Hematopoietic multipotent progenitor cell treated with erythropoietin and hydrocortisone succinate and interleukin-3 and kit ligand, for 8 days (in vitro differentiated cells): ENCODE data around the gene CPM.
A peak's percentile ranks its signal among the peaks of the same experiment; 100 is the strongest.

Experiments
- DNase-seq: peaks from one replicate; pipeline ENCODE4 v3.0.0-alpha.2; 2015

Gene CPM

DNA sequence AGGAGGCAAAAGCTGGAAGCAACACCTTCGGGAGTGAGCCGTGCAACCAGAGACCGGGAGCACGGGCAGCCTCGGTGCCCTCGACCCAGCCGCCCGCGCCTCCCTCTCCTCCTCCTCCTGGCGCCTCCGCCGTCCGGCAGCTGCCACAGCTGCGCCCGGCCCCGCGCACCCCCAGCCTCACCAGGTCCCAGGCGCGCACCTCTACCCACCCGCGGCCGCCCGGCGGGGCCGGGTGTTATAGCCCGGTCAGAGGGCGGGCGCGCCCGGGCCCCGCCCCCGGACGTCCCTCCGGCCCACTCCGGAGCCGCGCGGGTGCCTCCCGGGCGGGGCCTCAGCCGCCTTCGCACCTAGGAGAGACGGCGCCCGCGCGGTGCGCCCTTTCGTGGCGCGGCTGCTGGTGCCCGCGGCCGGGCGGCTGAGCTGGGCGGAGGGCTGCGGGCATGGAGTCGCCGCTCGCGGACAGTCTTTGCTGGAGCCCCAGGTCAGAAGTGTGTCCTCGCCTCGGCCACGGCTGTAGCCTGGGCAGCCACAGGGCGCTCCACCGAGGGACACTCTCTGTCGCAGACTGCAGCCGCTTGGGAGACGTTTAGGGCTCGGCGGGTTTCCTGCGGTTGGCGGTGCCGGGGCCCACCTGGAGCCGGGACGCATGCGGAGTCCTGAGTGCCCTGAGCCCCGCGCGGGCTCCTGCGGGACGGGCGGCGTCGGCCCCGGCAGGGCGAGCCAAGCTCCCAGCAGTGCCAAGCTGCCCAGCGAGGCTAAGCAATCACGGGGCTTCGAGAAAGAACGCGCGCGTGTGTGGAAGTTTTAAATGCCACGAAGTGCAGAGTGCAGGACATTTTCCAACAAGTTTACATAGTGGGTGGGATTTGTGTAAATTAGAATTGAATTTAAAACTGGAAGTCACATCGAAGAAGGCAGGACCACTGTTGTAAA lies at the start of gene CPM:
TSS of gene CPM (minus strand) at position 211 of the 933 bp plus-strand sequence. CDS start 334 bp downstream, outside the sequence.
- peak; percentile 12 for DNase-seq

DNA sequence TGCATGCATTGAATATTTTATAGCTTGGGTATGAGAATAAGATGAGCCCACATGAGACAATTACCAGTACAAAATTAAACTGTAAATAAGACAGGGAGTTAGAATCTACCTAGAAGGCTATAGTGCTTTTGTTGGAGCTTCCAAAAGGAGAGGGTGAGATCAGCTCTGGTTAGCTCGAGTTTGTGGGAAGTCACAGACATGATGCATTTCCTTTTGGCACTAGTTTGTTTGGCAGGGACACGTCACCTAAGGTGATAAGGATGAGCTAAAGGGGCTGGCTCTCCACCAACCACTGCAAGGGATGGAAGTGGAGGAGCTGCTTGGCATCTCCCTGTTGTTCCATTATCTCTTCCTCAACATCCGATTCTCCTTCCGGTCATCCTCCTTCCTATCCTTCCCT lies 48.5 kb upstream of the CPM start:
- no peak for DNase-seq

DNA sequence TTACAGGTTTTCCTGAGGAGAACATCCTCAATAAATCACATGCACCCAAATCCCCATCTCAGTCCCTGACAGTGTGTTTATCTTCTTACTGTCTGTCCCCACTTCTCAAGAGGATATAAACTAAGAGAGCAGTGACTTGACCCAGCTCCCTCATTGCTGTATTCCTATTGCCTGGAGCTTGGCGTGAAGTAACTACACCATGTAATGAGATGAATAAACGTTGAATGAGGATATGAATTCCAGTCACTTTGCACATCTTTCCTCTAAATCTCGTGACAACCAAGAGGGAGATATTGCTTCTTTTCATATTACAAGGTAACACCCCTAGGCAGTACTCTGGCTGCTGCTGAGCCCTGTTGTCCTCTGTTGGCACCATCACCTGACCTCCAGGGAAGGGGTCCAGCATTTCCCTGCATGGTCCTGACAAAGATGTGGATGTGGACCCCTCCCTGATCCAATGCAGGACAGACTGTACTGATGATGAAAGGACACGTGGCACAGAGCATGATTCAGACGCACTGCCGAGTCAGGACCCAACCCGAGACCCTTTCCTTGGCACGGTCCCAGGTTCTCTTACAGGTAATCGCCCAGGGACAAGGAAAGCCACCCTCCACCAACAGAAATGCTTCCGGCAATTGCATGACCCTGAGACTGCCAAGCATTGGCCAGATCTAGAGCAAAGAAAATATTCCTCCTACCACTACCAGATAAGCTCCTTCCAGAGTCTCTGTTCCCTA lies 47.7 kb upstream of the CPM start:
- DNase-seq = no peak

DNA sequence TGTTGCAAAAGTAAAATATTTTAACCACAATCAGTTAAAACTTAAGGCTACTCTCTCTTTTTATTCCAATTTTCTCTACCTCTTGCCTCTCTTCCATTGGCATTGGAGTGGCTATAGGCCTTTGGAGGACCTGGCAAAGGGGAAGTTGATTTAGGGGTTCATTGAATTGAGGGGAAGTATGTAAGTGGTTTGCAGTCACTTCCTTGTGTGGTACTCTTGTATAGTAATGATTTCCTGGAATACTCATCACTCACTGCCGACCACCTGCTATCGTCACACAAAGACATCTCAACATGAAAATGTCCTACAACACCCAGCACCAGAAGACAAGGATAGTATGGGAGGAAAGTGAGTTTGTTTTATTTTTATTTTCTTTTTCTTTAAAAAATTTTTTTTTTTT lies 45.7 kb upstream of the CPM start:
- no peak for DNase-seq

DNA sequence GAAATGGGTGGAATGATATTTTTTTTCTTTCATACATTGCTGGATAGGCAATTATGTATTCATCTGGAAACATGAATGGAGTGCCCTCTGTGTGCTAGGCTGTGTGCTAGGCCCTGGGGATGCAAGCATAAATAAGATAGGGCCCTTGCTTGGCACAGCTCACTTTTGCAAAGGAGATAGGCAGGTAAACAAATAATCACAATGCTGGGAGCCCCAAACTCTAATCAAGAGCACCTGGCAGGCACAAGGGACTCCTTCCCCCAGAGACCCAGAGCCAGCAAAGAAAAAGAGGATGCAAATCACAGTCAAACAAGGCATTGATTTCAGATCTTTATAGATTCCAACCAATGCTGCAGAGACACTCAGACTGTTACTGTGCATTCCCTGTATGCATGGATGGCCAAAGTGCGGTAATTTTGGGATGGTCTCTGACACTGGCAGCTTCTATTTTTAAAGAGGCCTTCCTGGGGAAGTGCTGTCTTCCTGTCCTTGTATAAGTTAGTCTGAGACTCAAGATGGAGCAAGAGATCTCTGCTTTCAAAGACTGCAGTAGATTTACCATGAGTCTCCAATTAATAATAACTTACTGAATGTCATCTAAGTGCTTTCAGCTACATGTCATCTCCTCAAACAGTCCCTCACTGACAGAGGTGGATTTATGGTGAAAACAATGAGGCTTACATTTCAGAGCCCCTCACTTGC lies 45.1 kb upstream of the CPM start:
- DNase-seq = no peak

DNA sequence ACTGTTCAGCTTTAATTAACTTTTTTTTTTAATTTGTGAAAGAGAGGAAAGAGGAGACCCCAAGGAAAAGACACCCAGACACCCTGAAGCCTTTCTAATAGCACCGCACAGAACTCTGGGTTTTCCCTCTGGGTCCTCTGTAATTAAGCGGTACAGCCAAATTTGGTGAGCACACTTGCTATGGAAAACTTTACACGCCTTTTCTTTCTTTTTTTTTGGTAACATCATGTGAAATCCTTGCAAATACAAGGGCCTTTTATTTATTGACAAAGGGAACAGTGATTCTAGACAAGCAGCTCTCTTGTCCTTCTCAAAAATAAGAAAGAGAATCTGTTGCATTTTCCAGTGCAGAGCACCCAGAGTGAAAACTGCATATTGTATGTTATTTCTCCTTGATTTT lies 44.4 kb upstream of the CPM start:
- DNase-seq = no peak

DNA sequence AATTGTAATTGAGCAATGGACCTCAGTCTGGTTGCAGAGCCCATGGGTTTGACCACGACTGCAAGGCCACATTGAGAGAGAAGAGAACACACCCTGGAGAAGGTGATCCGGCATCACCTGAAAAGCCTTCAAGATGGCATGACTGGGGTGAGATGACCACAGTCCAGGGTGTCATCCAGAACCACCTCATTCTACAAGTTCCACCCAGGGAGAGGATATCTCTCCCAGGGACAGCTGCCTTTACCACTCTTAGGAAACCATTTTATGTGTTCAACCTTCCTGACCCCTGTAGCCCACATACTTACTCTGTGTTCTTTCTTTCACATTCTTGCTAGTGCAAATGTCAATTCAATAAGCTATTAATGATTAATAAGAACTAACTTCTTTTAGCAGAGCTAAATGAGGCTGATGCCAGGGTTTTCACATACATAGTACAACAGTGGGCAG lies 43.4 kb upstream of the CPM start:
- DNase-seq = no peak

DNA sequence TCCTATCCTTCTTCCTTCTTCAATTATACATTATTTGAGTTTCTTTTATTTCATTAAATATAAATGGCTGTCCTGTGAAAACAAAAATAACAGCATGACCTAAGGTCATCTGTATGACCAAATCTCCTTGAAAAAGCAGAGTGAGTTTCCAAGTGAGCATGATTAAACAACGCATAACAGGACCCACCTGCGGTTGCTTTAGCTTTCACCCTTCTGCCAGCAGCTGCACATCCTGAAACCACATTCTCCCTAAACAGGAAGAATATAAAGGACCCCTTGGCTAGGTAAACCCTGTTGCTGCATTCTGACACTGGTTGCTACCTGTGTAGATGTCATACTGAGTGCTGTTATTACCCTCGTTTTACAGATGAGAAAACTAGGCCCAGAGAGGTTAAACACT lies 42.8 kb upstream of the CPM start:
- DNase-seq = no peak

DNA sequence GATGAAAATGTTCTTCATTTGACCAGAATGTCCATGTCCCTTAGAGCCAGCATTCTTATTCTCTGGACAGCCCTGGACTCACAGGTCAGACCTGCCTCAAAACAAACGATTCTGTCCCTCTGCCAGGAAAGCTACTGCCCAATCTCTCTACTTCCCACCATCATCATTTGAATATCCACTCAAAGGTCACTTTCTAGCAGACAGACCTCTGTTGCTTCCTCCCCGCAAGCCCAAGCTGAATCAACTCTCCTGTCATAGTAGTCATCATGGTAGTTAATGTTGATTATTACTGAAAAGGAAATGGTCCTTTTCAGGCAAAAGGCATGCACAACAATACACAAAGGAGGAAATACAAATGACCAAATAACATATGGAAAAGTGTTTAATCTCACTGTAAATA lies 39.6 kb upstream of the CPM start:
- DNase-seq = no peak

DNA sequence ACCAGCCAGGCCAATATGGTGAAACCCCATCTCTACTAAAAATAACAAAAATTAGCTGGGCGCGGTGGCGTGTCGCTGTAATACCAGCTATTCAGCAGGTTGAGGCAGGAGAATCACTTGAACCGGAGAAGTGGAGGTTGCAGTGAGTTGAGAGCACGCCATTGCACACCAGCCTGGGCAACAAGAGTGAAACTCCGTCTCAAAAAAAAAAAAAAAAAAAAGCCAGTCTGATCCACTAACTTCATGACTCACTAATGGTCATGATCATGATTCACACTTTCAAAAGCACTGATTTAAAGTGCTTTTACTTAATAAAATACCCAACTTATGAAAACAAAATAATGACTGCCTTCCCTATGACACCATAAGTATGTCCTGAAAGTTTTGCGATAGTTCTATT lies 38.4 kb upstream of the CPM start:
- no peak for DNase-seq

DNA sequence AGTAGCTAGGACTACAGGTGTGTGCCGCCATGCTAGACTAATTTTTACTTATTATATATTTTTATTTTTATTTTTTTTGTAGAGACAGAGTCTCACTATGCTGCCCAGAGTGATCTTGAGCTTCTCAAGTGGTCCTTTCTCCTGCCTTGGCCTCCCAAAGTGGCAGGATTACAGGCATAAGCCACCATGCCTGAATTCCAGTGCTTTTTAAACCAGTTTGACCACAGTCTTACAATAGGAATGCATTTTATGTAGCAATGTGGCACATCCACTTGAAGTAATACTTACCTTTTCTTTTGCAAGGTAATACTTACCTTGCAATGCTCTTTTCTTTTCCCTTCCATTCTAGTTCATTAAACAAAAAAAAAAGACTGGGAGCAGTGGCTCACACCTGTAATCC lies 38.0 kb upstream of the CPM start:
- DNase-seq = no peak

DNA sequence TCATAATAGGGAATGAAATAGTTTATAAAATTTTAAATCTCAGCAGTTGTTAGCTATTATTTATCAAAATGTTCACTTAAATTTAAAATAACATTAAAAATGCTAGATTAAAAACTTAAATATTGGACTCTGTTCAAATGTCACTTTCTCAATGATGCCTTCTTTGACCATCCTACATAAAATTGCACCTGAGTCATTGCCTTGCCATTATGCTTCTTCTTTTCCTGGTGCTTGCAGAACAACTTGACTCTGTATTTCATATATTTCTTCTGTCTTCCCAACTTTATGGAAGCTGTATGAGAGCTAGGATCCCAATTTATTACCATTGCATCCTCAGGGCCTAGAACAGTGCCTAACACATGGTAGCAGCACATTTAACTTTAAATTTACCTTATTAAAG lies 37.3 kb upstream of the CPM start:
- no peak for DNase-seq

DNA sequence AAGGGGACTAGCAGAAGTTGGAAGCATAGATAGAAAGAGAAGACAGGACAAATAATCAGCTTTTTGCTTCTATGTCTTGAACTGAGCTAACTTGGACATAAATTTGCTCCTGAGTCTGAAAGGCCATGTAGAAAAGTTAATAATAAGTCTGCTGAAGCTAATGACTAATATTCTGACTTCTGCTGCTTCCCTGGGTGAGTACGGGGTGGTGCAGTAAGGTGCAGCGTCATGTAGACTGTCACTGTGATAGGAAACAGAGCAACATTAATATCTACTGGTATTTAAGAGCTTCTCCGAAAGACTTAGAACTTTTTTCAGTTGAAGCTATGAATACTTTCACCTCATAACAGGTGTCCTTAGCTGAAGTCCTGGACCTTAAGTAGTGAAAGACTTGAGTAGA lies 34.1 kb upstream of the CPM start:
- DNase-seq = no peak

DNA sequence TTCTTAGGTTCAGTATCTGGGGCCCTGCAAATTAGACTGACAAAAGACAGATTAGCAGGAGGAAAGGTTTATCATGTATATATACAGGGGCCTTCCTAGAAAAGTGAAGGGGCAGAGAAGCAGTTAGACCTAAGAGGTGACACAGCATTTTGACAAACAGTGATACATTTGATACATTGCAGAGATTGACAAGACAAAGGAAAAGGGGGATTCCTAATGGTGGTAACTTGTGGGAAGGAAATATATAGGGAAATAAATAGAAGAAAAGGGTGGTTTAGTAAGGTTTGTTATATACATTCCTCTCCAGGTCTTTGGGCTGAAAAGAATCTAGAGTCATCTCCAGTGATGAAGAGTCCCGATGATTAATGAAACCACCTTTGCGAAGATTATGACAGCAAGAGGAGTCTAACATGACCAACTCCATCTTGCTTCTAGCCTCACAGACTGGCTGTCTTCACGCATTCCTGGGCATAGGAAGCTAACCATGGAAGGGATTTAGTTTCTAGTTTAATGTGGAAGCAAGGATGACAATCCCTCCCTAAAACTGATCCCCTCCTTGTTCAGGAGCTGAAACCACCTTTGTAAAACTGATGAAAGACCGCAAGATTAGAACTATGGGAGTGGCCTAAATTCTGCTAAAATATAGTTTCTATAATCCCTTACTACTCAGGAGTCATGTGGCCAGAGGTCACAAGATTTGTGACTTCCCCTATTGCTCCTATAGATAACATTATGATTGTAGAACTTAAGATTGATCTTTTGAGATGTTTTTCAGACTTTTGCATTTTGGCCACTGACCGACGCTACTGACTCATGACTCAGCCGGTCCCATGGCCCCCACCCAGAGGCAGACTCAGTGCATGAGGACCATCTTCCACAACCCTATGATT lies 31.1 kb upstream of the CPM start:
- DNase-seq = no peak

DNA sequence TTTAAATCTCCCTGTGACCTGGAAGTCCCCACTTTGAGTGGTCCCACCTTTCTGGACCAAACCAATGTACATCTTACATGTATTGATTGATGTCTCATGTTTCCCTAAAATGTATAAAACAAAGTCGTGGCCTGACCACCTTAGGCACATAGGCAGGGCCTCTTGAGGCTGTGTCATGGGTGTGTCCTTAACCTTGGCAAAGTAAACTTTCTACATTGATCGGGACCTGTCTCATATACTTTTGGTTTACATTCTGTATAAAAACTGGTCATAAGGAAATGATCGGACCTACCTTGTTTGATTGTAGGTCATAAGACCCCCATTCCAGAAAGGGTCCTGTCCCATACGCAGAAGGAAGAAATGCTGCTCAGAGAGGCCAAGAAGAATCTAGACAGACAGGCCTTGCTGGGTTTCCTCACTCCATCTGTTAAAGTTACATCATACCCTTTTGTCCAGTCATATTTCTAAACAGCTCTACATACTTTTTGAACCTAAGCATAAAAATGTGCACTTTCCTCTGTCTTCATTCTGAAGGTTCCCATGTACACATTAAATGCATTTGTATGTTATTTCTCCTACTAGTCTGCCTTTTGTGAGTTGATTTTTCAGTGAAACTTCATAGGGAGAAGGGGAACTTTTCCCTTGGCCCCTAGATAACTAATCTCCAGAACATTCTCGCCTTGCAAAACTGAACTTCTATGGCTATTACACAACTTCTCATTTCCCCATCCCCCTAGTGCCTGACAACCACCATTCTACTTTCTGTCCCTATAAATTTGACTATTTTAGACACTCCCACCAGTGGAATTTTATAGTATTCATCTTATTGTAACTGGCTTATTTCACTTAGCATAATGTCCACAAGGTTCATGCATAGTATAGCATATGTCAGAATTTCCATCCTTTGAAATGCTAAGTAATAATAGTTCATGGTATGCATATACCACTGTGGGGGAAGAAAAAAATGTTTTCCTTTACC lies 30.2 kb upstream of the CPM start:
- no peak for DNase-seq

DNA sequence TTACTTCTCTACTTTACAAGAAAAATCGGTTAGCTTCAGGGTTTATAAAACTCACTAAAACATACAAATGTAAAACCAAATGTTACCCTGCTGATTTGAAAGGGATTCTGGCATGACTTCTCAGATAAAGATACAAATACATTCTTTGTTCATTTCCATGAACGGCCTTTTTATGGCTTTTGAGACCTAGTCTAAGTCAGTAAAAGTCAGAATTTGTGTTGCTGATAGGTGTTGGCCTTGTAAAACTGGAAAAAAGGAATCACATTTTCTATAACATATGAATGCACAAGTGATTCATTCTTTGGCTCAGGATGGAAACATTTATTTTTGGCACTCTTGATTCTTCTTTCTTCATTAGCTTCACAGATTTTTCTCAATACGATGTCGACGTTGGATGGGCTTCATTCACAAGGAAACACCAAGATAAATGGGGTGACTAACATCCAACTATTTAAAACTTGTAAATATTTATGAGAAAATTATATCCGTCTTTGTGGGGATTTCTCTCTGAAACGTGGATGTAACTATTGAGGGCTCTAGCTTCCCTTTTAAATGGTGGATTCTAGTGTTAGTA lies 27.0 kb upstream of the CPM start:
- no peak for DNase-seq

DNA sequence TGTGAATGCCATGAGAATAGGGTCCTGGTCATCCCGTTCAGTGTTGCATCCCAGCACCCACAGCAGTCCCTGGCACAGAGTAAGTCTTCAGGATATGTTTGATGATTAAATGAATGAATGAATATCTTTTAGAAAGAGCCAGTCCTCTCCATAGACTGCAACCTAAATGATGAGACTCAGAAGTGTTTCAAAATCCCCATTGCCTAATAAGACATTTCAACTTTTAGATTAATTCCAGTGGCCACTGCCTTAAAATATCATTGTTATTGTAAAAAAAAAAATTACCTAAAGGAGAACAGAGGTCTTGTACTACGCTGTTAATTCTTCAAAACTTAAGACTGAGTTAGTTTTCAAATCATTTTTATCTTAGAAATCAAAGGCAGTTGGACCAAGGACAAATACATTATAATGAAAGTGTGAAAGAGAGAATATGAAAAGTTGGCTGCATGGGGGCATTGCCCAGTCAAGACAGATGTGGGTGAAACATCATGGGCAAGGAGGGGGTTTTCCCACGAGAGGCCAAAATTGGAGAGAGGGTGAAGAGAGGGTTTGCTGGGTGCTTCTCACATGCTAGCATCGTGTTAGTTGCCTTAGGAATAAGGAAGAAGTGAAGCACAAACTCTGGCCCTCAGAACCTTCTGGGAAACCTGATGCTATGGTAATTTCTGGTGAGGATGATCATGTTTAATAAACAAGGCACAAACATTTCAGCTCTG lies 26.3 kb upstream of the CPM start:
- no peak for DNase-seq

DNA sequence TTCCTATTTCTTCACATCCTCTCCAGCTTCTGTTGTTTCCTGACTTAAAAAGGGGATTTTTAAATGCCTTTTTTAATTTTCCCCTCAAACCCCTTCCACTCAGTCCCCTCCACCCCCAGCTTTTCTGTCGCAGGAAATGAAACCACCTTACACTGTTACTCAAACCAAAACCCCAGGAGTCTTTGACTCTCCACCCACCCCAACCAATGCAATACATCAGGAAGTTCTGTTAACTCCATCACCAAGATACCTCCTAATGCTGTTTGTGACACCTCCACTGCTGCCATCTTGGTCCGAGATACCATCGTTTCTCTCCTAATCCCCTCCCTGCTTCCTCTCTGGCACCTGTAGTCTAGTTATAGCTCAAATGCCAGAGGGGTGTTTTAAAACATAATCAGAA lies 25.4 kb upstream of the CPM start:
- DNase-seq = no peak

DNA sequence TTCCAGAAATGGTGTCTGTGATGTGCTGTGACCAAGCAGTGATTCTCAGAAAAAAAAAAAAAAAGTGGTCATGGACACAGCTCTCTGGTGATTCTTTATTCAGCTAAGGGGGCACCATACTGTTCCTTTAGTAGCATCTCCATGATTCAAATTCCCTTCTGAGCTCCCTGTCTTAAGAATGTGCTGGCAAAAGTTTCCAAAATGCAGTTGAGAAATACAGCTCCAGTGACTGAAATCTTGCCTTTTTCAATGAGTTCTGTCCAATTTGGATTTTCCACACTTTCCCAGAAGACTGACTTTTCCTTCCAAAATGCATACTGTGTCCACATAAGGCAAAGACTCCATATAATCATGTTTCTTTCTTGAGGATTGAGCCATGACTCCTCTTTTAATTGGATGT lies 24.3 kb upstream of the CPM start:
- no peak for DNase-seq

DNA sequence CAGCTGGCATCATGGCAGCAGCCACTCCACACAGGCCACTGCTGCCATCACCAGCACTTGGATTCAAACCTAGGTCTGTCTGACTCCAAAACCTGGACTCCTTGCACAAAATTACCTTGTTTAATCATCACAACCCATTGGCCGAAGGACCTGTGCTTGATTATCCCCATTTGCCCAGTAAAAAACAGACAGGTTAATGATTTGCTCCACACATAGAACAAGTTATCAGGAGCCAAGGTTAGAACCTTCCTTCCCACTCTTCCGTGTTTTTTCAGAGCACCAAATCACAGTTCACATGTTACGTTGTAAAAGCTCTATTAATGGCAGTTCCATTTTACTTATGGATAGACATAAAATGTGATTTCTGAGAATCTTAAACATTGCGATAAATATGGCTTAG lies 23.5 kb upstream of the CPM start:
- DNase-seq = no peak
